Middle frontal gyrus (tissue), 1 donor: ENCODE data around the gene DNMT3A.

ENCODE experiments used
- DNase-seq: peaks from one replicate; pipeline ENCODE4 v3.0.0-alpha.2; 2015; ENCODE audit warnings: low spot score; ENCODE audit errors: extremely low spot score

Gene DNMT3A

DNA sequence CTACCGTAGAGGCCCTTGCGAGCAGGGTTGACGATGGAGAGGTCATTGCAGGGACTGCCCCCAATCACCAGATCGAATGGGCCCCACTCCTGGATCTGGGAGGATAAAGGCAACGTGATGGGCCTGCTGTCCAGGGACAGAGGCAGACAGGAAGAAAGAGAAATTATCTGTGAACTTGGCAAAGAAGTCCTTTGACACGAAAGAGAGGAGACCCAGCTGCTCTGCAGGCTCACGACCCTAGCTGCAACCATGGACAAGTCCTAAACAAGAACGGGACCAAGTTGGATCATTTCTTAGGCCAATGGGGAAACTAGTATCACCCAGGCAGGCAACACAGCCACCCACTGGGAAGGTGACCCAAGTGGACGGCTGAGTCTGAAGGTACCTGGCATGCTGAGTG, 101.1 kb downstream of the DNMT3A start:
- DNase-seq = no peak

DNA sequence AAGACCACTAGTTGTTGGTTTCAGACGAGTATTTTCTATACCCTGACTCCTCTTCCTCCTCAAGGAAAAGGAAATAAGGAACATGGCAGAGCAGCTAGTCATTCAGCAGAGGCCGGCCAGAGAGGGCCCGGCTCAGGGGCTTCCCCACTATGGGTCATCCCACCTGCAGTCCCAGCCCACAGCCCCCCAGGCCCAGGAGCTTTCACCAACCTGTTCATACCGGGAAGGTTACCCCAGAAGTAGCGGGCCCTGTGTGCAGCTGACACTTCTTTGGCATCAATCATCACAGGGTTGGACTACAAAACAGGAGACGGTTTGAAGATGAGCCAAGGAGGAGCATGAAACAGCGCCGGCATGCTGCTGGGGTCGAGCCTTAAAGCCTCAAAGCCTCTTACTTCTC, 102.8 kb downstream of the DNMT3A start:
- DNase-seq = no peak

DNA sequence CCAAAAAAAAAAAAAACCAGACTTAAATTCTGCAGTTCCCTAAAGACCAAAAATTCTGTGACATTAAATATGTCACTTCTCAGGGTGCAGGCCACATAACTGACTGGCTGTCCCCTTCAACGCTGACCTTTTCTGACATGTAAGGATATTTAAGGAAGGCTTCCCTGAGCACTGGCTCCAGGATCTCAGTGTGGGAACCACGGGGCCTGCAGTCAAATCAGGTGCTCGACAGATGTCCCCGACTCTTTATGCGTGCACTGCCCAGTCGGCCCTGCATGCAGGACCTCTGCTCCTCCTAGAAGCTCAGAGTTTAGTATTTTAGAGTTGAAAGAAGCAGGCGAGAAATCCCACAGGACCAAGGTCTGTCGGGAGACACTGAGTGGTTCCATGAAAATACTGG, 104.0 kb downstream of the DNMT3A start:
- DNase-seq = no peak

DNA sequence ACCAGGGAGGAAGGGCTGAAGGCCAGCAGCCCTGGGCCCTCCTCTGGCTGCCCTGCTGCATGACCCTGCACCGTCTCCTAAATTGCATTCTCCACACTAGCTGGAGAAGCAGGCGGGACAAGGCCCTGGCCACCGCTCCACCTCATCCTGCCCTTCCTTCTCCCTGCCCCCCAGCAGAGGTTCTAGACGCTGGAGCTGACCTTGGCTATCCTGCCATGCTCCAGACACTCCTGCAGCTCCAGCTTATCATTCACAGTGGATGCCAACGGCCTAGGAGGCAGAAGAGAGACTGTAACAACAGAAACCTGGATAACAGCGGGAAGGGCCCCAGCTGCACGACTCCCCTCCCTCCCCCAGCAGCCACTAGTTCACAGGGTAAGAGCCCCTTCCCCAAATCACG, 105.0 kb downstream of the DNMT3A start:
- no peak for DNase-seq

DNA sequence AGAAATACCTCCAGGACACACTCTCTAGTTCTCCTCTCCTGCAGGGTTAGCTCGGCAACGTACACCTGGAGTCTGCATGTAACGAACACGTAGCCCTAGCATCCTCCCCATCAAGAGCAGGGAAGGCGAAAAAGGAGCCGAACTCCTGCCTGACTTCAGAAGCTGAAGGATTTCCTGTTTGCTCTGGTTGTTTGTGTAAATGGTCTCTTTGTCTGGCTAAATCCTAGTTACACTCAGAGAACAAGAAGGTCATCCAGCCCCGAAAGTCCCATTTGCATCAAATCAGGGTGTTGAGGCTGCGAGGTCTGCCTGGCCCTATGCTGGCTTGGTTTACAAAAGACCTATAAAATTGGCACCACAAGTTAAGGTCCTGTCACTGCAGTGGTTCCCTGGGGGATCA, 107.0 kb downstream of the DNMT3A start:
- no peak for DNase-seq

DNA sequence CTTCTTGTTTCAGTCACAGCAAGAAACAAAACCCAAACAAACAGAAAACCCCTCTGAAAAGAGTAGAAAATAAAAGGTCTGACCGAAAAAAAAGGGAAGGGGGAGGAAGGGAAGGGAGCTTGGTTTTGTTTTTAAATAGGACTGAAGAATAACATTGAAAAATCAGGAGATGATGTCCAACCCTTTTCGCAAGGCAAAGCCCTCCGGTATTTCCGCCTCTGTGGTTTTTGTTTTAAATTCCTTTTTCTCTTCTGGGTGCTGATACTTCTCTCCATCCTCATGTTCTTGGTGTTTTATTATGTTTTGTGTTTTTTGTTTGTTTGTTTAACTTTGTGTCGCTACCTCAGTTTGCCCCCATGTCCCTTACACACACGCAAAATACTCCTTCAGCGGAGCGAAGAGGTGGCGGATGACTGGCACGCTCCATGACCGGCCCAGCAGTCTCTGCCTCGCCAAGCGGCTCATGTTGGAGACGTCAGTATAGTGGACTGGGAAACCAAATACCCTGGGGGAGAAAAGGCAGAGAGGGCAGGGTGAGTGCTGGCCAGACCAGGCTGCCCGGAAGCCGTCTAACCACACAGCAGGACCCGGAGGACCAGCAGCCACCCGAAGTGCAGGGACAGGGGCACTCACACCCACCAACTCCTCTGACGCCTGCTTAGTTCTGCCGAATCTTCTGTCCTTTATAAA, 107.7 kb downstream of the DNMT3A start:
- DNase-seq = no peak

DNA sequence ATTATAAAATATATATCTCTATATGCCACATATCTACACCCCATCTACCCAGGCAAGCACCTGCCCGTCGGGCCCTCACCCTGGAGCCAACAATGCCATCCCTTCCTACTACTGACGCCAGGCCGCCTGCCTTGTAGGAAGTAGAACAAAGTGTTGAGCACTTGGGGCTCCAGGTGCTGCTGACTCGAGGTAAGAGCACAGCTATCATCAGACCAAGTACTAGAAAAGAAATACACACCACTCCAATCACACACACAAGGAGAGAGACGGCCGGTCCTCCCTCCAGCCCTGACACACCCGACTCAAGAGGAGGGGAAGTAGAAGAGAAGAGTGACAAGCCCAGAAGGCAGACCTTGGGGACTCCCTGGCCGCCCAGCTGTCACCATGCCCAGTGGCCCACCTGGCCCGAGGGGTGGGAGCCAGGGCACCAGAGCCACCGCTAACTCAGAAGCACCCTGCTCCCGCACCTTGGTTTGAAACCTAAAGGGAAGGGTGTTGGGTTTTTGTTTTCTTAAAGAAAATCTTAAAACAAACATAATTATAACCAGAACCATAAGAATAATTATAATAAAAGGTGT, 109.4 kb downstream of the DNMT3A start:
- DNase-seq = no peak

DNA sequence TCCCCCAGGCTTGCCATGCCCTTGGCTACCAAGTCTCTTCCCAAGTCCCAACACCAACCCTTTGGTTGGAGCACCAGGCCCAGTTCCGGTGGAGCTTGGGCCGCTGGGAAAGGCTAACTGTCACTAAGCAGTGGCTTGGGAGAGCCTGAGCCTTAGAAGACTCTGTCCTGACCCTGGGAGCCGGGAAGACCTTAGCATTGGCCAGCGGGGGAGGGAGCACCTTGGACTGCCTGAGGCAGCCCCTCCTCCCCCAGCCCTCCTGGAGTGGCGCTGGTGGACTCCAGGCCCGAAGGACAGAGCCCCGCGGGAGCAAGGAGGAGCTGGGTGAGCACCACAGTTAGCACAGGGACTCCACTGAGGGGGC, 110.8 kb downstream of the DNMT3A start:
- no peak for DNase-seq

DNA sequence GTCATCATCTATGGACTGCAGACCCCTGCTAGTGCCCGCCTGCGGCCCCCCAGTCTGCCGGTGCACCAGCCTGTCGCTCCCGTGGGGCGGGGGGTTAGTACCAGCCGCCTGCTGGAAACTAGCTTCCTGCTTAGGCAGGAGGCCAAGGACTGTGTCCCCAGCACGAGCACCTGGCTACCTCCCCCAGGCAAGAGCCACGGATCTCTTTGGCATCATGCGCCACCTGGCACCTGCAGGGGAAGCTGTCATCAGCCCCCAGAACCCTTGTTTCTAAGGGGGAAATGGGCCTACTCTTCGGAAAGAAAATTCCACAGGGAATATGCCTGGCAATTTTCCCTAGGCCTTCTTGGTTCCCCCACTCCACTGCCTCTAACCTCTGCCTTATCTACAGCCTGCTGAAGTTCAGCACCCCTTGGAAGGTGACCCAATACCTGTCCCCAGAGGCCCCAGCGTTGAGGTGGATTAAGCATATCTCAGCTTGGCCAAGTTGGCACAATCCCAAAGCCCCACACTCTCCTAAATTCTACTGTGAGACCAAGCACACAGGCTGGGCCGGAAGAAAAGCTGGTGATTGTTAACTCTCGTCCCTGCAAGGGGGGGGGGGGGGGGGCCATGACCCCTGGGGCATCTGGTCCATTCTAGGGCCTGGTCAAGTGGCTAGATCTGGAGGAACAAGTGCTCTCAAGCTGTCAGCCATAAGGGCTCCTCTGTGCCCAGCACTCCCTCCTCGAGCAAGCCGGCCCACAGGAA, 111.4 kb downstream of the DNMT3A start:
- DNase-seq = no peak

DNA sequence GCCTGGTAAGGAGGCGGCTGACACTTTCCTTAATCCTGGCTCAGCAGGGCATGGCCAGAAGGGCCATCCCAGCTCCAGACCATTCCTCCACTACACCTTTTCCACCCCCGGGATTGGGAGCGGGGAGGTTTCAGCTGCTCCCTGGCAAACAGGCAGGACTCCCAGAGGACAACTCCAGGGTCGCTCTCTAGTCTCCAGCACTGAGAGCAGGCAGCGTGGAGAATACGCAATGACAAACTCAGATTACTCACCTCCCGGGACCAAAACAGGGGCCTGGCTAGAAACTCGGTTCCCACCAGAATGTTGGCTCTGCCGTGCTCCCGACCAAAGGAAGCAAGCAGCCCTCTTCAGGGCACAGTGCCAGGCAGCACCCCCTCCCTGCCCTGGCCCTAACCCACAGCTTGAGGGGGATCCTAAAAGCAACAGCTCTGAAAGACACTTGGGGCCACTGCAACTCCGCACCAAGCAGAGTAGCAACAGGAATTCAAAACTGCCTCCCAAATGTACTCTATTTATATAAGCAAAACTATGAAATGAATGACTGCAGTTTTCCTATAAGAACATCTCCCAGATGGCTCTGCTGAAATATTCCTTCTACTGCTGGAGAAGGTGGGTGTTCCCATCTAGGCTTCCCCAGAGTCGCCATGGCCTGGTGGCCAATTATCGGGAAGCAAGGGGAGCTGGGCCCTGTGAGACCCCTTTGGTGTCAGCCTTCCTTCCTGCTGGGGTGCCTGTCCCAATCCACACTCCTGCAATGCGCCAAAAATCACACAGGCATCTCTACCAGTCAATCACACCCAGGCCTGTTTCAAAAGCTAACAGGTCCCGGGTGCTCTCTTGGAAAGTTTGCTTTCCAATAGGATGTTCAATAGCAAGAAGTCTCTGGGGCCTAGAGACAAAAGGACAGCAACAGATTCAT, 112.2 kb downstream of the DNMT3A start:
- peak; percentile 18 for DNase-seq

DNA sequence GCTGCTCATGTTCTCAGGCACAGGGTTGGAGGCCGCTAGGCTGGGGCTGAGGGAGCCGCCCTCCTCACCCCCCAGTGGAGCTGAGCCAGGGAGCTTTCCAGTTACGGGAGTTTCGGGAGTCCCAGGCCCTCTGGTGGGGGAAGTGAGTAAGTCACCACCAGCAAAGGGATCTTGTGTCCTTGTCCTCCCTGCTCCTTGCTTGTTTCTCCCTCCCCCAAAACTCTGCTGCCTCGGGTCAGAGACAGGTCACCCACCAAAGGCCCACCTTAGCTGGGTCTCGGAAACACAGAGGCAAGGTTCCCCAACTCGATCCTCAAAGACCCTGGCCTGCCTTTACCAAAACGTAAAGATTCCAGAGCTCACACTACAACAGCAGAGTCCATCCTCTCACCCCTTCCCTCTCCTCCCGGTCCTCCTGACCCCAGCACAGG, 112.9 kb downstream of the DNMT3A start:
- no peak for DNase-seq

DNA sequence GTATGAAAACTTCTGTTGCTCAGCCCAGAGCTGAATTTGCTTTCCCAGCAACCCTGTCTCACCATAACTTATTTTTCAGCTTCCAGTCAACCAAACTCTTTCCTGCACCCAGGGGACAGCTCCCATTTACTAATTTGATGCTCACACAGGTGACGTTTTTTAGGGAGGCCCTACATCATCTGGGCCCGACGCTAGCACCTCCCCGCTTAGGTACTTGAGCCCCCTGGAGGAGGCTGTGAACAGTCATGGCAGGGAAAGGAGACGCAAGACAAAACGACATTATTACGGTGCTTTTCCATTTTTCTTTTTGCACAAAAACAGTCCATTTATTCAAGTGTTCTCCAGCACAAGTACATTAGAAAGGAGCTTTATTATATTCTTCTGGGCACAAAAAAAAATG, 114.1 kb downstream of the DNMT3A start:
- DNase-seq = no peak

DNA sequence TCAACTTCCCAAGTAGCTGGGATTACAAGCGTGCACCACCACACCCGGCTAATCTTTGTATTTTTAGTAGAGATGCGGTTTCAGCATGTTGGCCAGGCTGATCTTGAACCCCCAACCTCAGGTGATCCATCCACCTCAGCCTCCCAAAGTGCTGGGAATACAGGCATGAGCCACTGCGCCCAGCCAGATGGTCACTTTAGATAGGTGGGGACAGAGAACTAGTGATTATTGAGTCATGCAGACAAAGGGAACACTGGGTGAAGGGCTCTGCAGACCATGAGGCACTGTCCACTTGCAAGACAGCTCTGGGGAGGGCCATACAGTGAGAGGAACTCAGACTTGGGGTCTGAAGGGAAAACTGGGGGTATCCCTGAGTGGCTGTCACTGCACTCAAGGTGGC, 114.9 kb downstream of the DNMT3A start:
- no peak for DNase-seq

DNA sequence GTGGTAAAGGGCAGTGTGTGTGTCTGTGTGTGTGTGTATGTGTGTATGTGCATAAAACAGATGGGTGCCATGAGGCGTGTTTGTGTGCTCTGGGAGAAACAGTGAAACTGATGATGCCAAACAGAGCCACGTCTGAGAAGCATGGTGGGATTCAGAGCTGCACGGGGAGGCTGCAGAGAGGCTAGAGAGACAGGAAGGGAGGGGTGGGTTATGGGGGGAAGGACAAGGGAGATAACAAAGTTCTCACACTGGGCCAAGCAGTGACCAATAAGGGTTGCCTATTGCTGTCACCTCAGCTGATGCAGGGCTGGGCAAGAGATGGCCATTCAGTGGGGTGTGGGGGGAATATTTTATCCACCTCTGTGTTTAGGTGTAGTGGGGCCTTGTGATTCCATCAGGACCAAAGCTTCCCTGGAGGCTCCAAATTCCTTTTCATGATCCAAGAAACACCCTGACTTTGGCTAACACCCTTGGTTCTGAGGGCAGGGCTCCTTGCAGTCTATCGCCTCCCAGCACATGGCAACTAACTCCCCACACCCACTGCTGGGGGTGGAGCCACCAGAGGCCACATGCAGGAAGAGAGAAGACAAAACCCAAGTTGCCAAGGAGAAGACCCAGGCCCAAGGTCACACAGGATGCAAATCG, 119.1 kb downstream of the DNMT3A start:
- DNase-seq = no peak

DNA sequence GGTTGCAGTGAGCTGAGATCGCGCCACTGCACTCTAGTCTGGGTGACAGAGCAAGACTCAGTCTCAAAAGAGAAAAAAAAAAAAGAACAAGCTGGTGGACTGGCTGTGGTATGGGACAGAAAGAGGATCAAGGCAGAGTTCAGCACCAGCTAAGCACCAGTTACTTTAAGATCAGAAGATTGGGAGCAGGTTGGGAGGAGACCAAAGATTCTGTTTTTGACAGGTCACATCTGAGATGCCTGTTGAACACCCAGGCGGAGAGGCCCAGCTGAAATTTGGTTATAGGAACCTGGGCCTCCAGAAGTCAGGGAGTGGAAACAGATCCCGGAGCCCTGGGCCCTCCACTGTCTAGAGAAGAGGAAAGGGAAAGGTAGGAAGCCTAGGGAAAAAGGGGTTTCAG, 120.1 kb downstream of the DNMT3A start:
- no peak for DNase-seq

DNA sequence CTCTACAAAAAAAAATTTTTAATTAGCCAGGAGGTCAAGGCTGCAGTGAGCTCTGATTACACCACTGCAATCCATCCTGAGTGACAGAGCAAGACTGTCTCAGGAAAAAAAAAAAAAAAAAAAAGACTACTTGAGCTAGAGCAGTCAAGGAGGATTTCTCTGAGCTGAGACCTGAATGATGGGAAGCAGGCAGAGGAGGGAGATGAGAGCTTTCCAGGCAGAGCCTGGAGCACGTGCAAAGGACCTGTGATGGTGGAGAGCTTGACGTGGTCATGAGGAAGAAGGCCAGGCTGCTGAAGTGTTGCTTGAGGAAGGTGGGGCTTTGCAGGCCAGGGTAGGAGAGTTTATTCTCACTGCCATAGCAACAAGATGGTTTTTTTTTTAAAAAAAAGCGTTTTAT, 121.4 kb downstream of the DNMT3A start:
- no peak for DNase-seq

DNA sequence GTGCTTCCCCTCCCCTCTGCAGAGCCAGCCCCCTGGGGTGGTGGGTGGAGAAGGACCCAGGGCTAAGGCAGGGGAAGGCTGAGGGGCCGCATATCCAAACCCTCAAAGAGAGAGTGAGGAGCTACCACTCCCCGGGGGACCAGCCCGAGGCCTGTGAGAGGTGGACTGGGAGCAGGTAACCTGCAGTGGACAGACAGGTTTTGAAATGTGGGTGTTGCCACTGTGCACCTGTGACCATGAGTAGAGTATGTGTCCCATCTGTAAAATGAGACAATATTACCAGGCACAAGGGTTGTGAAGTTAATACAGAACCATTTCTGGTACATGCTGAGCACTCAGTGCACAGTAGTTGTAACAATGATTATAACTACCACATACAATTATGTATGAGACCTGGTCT, 122.1 kb downstream of the DNMT3A start:
- DNase-seq = no peak

DNA sequence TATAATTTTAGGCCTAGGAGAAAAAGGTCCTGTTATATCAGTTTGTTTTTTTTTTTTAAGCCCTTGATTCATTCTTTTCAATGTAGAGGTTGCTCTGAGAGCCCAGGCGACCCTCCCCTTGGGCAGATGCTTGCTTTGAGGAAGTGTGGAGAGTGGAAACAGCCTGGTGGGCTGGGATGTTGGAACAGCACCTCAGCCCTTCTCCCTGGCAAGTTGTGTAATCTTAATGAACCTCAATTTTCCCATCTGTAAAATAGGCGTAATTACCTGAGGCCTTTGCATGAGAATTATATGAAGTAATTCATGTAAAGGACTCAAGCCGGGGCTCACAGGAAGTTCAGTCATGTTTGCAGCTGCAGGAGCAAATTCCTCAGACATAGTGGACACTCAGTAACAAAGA, 123.6 kb downstream of the DNMT3A start:
- no peak for DNase-seq

DNA sequence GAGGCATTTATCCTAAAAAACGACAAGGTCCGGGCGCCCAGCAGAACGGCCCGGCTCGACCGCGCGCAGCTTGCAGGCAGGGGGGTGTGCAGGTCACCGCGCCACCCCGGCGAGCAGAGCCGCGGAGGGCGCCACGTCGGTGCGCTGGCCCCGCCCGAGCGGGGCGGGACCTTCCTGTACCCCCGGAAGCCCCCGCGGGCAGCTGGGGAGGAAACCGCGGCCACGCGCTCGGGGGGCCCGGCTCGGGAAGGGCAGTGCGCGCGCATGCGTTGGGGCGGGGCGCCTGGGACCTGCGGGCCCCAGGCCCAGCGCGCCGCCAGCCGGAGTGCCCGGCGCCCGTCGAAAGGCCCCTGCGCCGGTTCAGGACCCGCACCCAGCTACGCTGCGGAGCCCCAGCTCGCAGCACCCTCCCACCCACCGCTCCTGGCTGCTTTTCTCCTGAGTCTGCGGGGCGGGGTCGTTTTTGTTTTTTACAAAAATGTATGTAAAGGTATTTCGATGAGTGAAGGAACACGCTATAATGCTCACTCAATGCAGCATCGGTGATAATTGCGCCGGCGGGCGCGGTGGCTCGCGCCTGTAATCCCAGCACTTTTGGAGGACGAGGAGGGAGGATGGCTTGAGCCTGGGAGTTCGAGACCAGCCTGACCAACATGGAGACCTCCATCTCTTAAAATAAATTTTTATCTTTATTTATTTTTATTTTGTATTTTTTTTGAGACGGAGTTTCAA, 125.6 kb downstream of the DNMT3A start:
- DNase-seq = no peak

DNA sequence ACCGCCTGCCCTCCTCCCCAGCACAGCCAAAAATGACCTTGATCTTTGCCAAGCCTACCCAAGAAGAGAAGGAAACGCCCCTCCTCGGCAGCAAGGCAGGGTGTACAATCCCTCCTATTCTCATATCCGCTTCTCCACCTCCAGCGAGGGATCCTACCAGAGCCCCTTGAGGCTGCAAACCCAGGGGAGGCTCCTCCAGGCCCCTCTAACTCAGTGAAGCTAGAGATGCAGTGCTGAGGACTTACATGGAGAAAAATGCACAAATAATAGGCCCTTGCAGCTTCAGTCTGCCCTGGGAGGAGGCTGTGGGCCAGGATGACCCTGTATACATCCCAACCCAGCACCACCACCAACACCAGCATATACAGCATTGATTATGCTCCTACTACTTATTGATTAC, 126.5 kb downstream of the DNMT3A start:
- no peak for DNase-seq

DNA sequence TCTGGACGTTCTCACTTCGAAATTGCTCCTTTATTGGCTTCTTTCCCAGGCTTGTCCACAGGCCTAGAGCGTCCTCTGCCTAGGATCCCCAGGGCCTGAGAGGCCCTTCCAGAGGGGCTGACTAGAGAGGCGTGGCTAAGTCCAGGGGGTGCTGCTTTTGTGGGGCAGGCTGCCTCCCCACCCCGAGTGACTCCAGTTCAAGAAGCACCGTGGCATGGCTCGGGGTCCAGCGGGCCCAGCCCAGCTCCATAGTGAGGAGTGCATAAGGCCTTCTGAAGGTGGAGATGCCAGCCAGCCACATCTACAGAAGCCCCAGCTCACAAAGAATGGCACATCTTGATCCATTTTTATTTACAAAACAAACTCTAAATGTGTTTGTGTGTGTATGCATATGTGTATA, 128.5 kb downstream of the DNMT3A start:
- DNase-seq = no peak
